ENCODE data around the gene RPH3AL.

RPH3AL gene

GRCh38 chr17:303168-303567, 49.4 kb downstream of the RPH3AL start:
- DNase-seq (ENCODE audit: extremely low read depth in 1 of 2, low read depth in 1 of 2): no peak

GRCh38 chr17:302300-302698, 50.3 kb downstream of the RPH3AL start:
- DNase-seq (ENCODE audit: extremely low read depth in 1 of 2, low read depth in 1 of 2): no peak

DNA sequence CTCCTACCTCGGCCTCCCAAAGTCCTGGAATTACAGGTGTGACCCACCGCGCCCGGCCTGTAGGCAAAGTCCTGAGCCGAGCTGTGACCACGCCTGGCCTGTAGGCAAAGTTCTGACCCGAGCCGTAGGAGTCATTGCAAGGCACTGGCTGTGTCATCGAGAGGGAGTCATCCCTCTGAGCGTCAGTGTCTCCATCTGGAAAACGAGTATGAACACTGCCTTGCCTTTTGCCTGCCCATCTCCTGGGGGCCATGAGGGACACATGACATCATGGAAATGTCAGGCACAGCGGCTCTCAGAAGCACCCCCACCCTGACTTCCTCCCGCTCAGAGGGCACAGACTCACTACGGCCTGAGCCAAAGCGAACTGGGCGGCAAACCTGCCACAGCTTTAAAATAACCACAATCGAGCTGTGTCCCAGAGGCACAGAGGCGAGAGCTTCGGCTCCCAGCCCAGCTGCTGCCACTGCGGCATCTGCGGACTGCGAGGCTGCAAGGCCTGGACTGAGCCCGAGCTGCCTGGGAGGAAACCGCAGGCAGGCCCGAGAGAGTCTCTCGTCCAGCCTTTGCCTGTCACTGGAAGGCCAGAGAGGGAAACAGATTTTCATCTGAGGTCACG, 50.8 kb downstream of the RPH3AL start:
- no peak for DNase-seq (ENCODE audit: extremely low read depth in 1 of 2, low read depth in 1 of 2)

- no peak for DNase-seq (ENCODE audit: extremely low read depth in 1 of 2, low read depth in 1 of 2)
These were observed 51.7 kb downstream of the RPH3AL start for GRCh38 chr17:300881-301280.

GRCh38 chr17:299546-299945, 53.1 kb downstream of the RPH3AL start:
- DNase-seq (ENCODE audit: extremely low read depth in 1 of 2, low read depth in 1 of 2): no peak

DNA sequence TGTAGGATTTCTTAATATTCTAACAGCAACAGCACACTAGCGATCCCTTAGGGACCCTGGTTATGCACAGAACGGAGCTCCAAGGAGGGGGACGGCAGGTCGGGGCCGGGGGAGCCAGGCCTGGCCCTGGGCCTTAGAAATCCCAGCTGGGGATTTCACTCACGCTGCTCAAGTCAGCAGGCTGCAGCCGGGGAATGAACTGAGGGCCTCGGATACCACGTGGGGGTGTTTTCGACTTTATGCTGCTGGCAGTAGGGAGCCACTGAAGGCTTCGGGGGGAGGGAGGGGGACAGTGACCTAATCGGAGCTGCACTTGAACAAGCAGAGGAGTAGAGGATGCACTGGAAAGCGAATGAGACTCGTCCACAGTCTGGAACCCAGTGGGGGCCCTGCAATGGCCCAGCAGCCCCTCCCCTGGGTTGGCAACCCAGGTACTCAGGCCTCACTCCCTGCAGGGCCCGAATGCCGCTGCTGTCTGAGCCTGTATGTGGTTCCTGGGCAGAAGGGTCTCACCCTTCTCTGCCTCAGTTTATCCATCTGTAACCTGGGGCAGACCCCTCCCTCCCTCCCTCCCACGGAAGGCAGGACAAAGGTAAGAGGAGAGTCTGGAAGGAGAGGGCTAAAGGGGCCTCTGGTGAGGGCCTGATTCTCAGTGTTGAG, 53.7 kb downstream of the RPH3AL start:
- DNase-seq (ENCODE audit: extremely low read depth in 1 of 2, low read depth in 1 of 2): no peak

DNA sequence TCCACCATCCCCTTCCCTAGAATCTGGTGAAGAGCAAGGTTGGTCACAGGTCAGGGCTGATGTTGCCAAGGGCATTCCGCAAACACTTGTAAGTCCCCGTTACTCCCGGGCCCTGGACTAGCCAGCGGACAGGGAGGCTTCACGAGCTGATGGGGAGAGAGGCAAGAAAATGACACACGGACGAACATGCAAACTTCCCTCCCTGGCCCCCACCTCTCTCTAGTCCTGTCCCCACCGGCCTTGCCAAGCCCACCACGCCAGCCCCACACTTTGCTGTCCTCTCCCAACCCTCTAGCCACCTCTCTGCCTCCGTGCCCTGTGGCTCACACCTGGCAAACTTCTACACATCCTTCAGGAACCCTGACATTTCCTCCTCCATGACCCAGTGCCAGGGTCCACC, 54.8 kb downstream of the RPH3AL start:
- DNase-seq (ENCODE audit: extremely low read depth in 1 of 2, low read depth in 1 of 2): no peak

DNA sequence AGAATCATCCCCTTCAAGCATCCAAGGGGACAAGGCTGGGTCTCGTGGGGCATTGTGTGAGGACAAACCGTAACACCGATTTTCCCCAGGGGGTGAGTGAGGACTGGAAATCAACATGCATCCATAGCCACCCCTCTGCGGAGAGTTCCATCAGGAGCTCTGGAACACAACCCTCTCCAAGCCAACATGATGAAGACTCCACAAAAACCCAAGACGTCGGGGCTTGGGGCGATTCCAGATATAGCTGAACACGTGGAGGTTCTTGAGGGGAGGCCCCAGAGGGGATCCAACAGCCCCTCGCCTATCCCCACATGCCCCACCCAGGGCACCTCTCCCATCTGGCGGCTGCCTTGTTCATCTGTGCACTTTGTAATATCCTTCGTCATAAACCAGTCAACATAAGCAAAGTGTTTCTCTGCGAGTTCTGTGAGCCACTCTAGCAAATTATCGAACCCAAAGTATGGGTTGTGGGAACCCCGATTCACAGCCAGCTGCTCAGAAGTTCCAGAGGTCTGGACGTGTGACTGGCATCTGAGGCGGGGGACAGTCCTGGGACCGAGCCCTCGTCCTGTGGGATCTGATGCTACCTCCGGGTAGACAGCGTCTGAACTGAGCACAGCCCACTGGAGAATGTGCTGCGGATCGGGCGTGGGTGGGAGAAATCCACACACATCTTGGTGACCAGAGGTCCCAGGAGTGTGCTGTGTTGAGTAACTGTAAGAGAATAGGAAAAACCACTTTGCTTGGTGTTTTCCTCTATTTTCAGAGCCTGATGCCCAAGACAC, 55.5 kb downstream of the RPH3AL start:
- DNase-seq (ENCODE audit: extremely low read depth in 1 of 2, low read depth in 1 of 2): no peak

DNA sequence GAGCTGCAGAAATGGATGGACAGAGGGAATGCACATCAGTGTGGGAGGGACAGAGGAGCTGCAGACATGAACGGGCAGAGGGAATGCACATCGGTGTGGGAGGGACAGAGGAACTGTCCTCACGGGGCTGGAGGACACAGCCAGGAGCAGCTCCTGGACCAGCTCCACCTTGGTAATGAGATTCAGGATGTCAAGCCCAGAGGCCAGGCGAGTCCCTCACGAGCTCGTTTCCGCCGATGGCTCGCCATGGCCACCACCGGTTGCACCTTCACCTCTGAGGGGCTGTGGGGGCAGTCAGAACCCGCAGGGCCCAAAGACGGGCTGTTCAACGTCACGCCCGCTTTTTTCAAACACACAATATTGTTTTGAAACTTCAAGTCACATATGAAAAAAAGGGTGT, 56.2 kb downstream of the RPH3AL start:
- DNase-seq (ENCODE audit: extremely low read depth in 1 of 2, low read depth in 1 of 2): no peak

DNA sequence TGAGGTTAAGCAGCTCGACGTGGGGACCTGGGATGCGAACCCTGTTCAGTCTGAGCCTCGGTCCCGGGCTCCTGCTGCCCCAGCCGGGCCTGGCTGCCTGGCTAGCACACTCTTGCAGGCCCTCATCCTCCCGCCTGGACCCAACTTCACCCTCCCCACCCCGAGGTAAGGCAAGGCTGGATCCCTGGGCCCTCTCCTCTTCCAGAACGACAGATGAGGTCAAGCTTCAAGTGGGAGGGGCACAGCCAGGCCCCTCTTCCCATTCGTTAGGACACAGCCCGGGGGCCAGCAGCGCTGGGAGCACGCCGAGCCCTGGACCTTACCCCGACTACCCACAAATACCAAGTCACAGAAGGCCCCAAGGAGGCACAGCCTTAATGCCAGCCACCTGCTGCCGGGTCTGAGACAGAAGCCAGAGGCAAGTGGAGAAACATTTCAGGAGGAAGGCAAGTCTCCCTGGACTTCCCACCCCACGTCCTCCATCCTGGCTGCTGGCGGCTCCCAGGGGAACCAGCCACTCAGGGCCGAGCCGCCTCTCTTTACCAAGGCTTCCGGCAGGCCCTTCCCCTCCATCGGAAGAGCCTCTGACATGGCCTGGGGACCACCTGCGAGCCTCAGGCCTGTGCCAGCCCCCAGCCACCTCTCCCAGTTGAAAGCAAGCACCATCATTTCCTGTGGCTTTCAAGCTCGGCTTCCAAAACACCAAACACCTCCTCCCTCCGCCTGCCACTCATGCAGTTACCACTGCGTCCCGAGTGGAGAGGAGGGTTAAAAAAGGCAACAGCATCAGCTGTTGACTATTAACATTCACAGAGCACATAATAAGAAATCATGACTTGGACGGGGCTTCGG, 59.9 kb downstream of the RPH3AL start:
- DNase-seq (ENCODE audit: extremely low read depth in 1 of 2, low read depth in 1 of 2): no peak

- DNase-seq (ENCODE audit: extremely low read depth in 1 of 2, low read depth in 1 of 2): no peak
These were observed 60.6 kb downstream of the RPH3AL start for GRCh38 chr17:292016-292415.

GRCh38 chr17:291587-291986, 61.0 kb downstream of the RPH3AL start:
- no peak for DNase-seq (ENCODE audit: extremely low read depth in 1 of 2, low read depth in 1 of 2)

GRCh38 chr17:290626-291025, 62.0 kb downstream of the RPH3AL start:
- no peak for DNase-seq (ENCODE audit: extremely low read depth in 1 of 2, low read depth in 1 of 2)

DNA sequence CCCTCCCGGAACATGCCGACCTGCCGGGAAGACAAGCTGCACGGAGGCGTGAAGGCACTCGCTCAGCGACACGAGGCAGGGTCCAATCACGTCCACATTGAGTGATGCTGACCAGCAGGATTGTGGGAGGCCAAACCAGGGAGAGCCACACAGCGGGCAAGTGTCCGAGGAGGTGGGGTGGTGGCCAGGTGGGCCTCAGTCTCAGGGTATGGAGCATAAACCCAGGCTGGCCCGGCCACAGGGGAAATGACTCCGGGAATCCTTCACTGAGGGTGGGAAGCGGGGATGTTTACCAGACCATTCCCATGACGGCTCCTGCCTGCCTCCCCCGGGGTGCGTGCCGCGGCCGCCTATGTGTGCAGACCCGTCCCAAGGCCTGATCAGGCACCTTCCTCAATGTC, 62.5 kb downstream of the RPH3AL start:
- no peak for DNase-seq (ENCODE audit: extremely low read depth in 1 of 2, low read depth in 1 of 2)

- no peak for DNase-seq (ENCODE audit: extremely low read depth in 1 of 2, low read depth in 1 of 2)
These were observed 63.2 kb downstream of the RPH3AL start for GRCh38 chr17:289409-289808.

DNA sequence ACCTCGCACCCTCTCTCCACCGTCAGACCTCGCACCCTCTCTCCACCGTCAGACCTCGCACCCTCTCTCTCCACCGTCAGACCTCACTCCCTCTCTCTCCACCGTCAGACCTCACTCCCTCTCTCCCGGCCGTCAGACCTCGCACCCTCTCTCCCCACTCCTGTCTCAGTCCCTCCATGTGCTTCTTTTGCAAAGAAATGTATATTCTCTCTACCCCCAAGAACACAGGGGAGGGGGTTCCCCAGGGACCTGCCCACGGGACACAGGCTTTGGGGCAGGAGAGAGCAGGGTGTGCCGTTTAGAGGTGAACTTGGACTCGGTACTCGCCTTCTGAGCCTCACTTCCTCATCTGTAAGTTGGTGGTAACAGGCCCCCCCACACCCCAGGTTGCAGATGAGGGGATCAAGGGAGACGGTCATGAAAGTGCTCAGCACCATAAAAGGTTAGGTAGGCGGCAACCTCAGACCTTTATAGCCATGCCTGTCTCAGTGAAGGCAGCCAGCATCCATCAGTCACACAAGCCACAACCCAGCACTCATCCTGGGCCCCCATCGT, 63.7 kb downstream of the RPH3AL start:
- DNase-seq (ENCODE audit: extremely low read depth in 1 of 2, low read depth in 1 of 2): no peak

- no peak for DNase-seq (ENCODE audit: extremely low read depth in 1 of 2, low read depth in 1 of 2)
These were observed 66.0 kb downstream of the RPH3AL start for GRCh38 chr17:286571-286970.

GRCh38 chr17:285751-286422, 66.7 kb downstream of the RPH3AL start:
- DNase-seq (ENCODE audit: extremely low read depth in 1 of 2, low read depth in 1 of 2): no peak

DNA sequence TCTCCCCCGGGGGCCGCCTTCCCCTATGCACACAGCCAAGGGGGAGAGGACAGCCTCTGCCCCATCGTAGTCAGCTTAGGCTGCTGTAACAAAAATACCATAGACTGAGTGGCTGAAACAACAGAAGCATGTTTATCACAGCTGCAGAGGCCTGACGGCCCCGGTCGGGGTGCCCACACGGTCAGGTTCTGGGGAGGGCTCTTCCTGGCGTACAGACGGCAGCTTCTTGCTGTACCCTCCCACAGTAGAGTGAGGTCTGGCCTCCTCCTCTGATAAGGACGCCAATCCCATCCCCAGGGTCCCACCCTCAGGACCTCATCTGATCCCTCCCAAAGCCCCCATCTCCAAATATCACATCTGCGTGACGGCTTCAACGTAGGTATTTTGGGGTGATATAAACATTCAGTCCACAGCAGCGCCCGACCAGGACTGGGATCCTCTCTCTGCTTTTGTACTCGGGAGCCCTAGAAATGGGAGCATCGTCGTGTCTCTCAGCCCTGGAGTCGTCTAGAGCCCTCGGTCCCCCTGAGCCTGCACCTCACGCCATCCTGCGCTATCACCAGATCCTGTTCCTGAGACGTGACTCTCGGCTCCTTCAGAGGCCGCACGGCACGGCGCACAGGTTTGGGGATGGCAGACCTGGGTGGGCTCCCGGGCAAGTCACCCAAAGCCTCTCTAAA, 67.8 kb downstream of the RPH3AL start:
- no peak for DNase-seq (ENCODE audit: extremely low read depth in 1 of 2, low read depth in 1 of 2)
